Loucy (cell line): ENCODE data around the gene MOGAT3.

Experiments
- CTCF ChIP-seq: fragments of 200-600 bp; sonication (generic); conservative IDR thresholded peaks from 2 replicates; pipeline ENCODE4 v1.5.1; 2014; ENCODE audit warnings: mild to moderate bottlenecking, antibody characterized with exemption, low read length
- EZH2phosphoT487 ChIP-seq: fragments of 200-600 bp; IDR thresholded peaks from 2 replicates; pipeline ENCODE4 v1.6.1; 2018; ENCODE audit warnings: antibody characterized with exemption, mild to moderate bottlenecking, moderate library complexity, borderline replicate concordance

- TF ChIP-seq CTCF (no peak), EZH2phosphoT487 (no peak)
Observed at GRCh38 chr7:101166648-101166908, 34.3 kb downstream of the MOGAT3 start.
